PC-9 (cell line): ENCODE data around the gene NRG3. TPM values are rescaled to one million over a fixed set of nuclear protein-coding genes. Genes with fewer than 3 reads are reported as not detected.

Source experiments
- BruUV-seq: library from RNA; stranded (reverse); fragments of 400-500 nt; replicated peaks from 2 replicates; lab custom pipeline; 2021; lab: Mats Ljungman, UMichigan
- CTCF ChIA-PET: fragments of 300-600 bp; sonication (Branson Sonifier 250); formaldehyde crosslinking; loops from one replicate; lab custom pipeline; 2022; ENCODE audit warnings: antibody characterized with exemption; lab: Charles Lee
- POLR2A ChIA-PET: fragments of 300-600 bp; sonication (Branson Sonifier 250); formaldehyde crosslinking; loops from one replicate; lab custom pipeline; 2022; ENCODE audit warnings: antibody characterized with exemption; ENCODE audit not compliant: unreplicated experiment; lab: Charles Lee
- DNase-seq, 2 experiments: peaks; one replicate each; pipeline versions ENCODE4 v3.0.0 to v3.0.0-alpha.2; 2015 to 2022; ENCODE audit warnings: mixed read lengths in 1 of 2
- H2AFZ ChIP-seq: fragments of 200-600 bp; sonication (generic); 2 replicates; pipeline ENCODE4 v1.8.1; 2017; ENCODE audit warnings: antibody characterized with exemption
- H3F3A ChIP-seq: fragments of 200-600 bp; sonication (generic); 2 replicates; pipeline ENCODE4 v1.8.1; 2017; ENCODE audit warnings: antibody characterized with exemption, mild to moderate bottlenecking, low read depth; ENCODE audit not compliant: insufficient read depth
- H3K27ac ChIP-seq: fragments of 200-600 bp; sonication (generic); 2 replicates; pipeline ENCODE4 v1.6.1; 2016; ENCODE audit warnings: mixed run types
- H3K27me3 ChIP-seq: fragments of 200-600 bp; sonication (generic); 2 replicates; pipeline ENCODE4 v1.6.1; 2016; ENCODE audit warnings: low read depth, mixed run types; ENCODE audit not compliant: insufficient read depth
- H3K36me3 ChIP-seq: fragments of 200-600 bp; sonication (generic); 2 replicates; pipeline ENCODE4 v1.6.1; 2016; ENCODE audit warnings: low read depth, mixed run types
- H3K4me1 ChIP-seq: fragments of 200-600 bp; sonication (generic); replicated peaks from 2 replicates; pipeline ENCODE4 v1.6.1; 2016; ENCODE audit warnings: mixed run types; ENCODE audit not compliant: insufficient read depth
- H3K4me2 ChIP-seq: fragments of 200-600 bp; sonication (generic); 2 replicates; pipeline ENCODE4 v1.6.1; 2017; ENCODE audit warnings: mixed run types
- H3K4me3 ChIP-seq: fragments of 200-600 bp; sonication (generic); 2 replicates; pipeline ENCODE4 v1.6.1; 2016; ENCODE audit warnings: mixed run types
- H3K79me2 ChIP-seq: fragments of 200-600 bp; sonication (generic); 2 replicates; pipeline ENCODE4 v1.6.1; 2017; ENCODE audit warnings: low read depth, mixed run types
- H3K9me2 ChIP-seq: fragments of 200-600 bp; sonication (generic); 2 replicates; pipeline ENCODE4 v1.8.1; 2017; ENCODE audit warnings: mild to moderate bottlenecking; ENCODE audit not compliant: insufficient read depth
- H3K9me3 ChIP-seq: fragments of 200-600 bp; sonication (generic); 2 replicates; pipeline ENCODE4 v1.8.1; 2016; ENCODE audit warnings: low read depth; ENCODE audit not compliant: insufficient read depth
- H4K20me1 ChIP-seq: fragments of 200-600 bp; sonication (generic); 2 replicates; pipeline ENCODE4 v1.8.1; 2017; ENCODE audit not compliant: insufficient read depth
- EZH2 ChIP-seq: fragments of 200-600 bp; sonication (generic); IDR thresholded peaks from 2 replicates; pipeline ENCODE4 v1.8.0; 2017; ENCODE audit warnings: antibody characterized with exemption, low read depth
- intact Hi-C: fragments of 100-400 bp; cut with micrococcal nuclease; formaldehyde crosslinking; loops from one replicate; pipeline ENCODE4 v1.10.0; 2022; ENCODE audit not compliant: unreplicated experiment
- total RNA-seq: library from RNA; stranded (reverse); gene quantifications from 2 replicates; pipeline ENCODE4 v1.2.3, GENCODE V29; 2021
- TF ChIP-seq, protein P1 (sequence below): fragments of 200-600 bp; sonication (generic); conservative IDR thresholded peaks from 2 replicates; pipeline ENCODE4 v1.6.1; 2017; ENCODE audit warnings: mixed run types, antibody characterized with exemption, mild to moderate bottlenecking, moderate library complexity

The NRG3 gene
- total RNA-seq, 1 experiment from 2014 or later: not detected

GRCh38 chr10:81984428-81984827 is 109.4 kb downstream of the NRG3 start:
- Histone ChIP-seq H3K4me1 (no peaks in the 10 kb centered on the region), H3K27ac (no peak overlapping the region), H3F3A (no peaks in the 10 kb centered on the region), H3K79me2 (no peaks in the 10 kb centered on the region), H3K4me3 (no peak overlapping the region), H3K4me2 (no peak overlapping the region), H3K27me3 (no peaks in the 10 kb centered on the region), H3K36me3 (no peaks in the 10 kb centered on the region), H4K20me1 (no peaks in the 10 kb centered on the region), H3K9me3 (no peaks in the 10 kb centered on the region), H2AFZ (no peak overlapping the region), H3K9me2 (no peaks in the 10 kb centered on the region)
- DNase-seq: no peak
- no TSS peak for BruUV-seq
- TF ChIP-seq, protein P1, sequence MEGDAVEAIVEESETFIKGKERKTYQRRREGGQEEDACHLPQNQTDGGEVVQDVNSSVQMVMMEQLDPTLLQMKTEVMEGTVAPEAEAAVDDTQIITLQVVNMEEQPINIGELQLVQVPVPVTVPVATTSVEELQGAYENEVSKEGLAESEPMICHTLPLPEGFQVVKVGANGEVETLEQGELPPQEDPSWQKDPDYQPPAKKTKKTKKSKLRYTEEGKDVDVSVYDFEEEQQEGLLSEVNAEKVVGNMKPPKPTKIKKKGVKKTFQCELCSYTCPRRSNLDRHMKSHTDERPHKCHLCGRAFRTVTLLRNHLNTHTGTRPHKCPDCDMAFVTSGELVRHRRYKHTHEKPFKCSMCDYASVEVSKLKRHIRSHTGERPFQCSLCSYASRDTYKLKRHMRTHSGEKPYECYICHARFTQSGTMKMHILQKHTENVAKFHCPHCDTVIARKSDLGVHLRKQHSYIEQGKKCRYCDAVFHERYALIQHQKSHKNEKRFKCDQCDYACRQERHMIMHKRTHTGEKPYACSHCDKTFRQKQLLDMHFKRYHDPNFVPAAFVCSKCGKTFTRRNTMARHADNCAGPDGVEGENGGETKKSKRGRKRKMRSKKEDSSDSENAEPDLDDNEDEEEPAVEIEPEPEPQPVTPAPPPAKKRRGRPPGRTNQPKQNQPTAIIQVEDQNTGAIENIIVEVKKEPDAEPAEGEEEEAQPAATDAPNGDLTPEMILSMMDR: no peak
- no peak for TF ChIP-seq EZH2
- POLR2A ChIA-PET: no interaction called here
- CTCF ChIA-PET: no interaction called here
- intact Hi-C loops: loop anchor here (10.0 kb wide), 1 partner anchor 600 kb away; no protein-coding TSS in a partner anchor

GRCh38 chr10:81995254-81995653 is 120.3 kb downstream of the NRG3 start:
- Histone ChIP-seq H3K27me3 (no peaks in the 10 kb centered on the region), H3K4me1 (no peaks in the 10 kb centered on the region), H2AFZ (no peak overlapping the region), H3K36me3 (no peaks in the 10 kb centered on the region), H3K79me2 (no peaks in the 10 kb centered on the region), H3K27ac (no peak overlapping the region), H3K4me2 (no peak overlapping the region), H3F3A (no peaks in the 10 kb centered on the region), H3K9me3 (no peaks in the 10 kb centered on the region), H3K9me2 (no peaks in the 10 kb centered on the region), H3K4me3 (no peak overlapping the region), H4K20me1 (no peaks in the 10 kb centered on the region)
- TF ChIP-seq, protein P1: no peak
- no peak for TF ChIP-seq EZH2
- ChIA-PET POLR2A (no interaction called here), CTCF (no interaction called here)
- no TSS peak for BruUV-seq
- intact Hi-C loops: no loop called here
- DNase-seq: no peak

GRCh38 chr10:81996927-81997326 is 121.9 kb downstream of the NRG3 start:
- no peak for TF ChIP-seq EZH2
- TF ChIP-seq, protein P1: no peak
- Histone ChIP-seq H3K4me1 (no peaks in the 10 kb centered on the region), H3K36me3 (no peaks in the 10 kb centered on the region), H2AFZ (no peak overlapping the region), H4K20me1 (no peaks in the 10 kb centered on the region), H3K27ac (no peak overlapping the region), H3K4me3 (no peak overlapping the region), H3F3A (no peaks in the 10 kb centered on the region), H3K9me2 (no peaks in the 10 kb centered on the region), H3K9me3 (no peaks in the 10 kb centered on the region), H3K27me3 (no peaks in the 10 kb centered on the region), H3K4me2 (no peak overlapping the region), H3K79me2 (no peaks in the 10 kb centered on the region)
- ChIA-PET CTCF (no interaction called here), POLR2A (no interaction called here)
- intact Hi-C loops: no loop called here
- no peak for DNase-seq
- BruUV-seq: no TSS peak
